Adrenal gland (tissue), 5 donors: ENCODE measurements around the gene KCNAB1.

Source experiments
- CTCF ChIP-seq, 6 experiments: fragments of 450-650 bp in 4 of 6; fragments of 200-600 bp in 2 of 6; sonication (generic) in 1 of 6; IDR thresholded peaks; 1 replicate in 5 of 6; 2 replicates in 1 of 6; pipeline versions ENCODE4 v1.5.1 to v1.8.0; 2016 to 2021; ENCODE audit warnings: antibody characterized with exemption in 6 of 6, mild to moderate bottlenecking in 2 of 6, moderate library complexity in 1 of 6
- POLR2A ChIP-seq, 2 donors: fragments of 450-650 bp; IDR thresholded peaks; one replicate each; pipeline ENCODE4 v1.6.1; 2017; ENCODE audit warnings: antibody characterized with exemption in 2 of 2, mild to moderate bottlenecking in 2 of 2, moderate library complexity in 1 of 2
- donor health status: DM: no; HTN: no; CAD: no.

DNA sequence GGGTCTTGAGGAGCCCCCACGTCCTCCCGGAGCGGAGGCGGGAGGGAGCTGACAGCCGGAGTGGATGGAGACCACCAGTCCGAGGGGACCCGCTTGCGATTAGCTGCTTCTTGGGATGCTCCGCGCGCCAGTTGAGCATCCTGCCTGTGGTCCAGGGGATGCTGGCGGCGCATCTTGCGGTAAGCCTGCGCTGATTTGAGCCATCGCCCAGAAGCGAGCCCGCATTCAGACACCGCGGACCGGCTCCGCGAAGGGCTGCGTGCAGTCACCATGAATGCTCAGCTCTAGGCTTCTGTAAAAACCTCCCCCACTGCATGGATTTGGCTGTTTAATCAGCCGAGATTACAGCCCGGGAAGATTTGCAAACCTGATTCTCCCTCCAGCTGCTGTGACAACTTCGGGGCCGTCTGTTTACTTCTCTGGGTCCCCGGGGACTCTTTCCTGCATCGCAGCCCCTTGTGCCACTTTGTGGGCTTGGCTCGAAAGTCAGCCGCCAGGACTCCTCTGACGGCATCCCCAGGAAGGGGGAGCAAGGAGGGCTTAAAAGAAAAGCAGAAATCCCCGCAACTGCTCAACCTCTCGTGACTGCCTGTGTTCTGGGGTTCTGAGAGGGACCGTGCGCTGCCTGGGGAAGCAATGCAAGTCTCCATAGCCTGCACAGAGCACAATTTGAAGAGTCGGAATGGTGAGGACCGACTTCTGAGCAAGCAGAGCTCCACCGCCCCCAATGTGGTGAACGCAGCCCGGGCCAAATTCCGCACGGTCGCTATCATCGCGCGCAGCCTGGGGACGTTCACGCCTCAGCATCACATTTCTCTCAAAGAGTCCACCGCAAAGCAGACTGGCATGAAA lies 171.1 kb downstream of the KCNAB1 start:
- no peak for TF ChIP-seq CTCF (IDR thresholded peaks at IDR 0.05)
- no peak for TF ChIP-seq POLR2A (IDR thresholded peaks at IDR 0.05)
